ENCODE results near the gene TPD52L1.

TPD52L1 gene

DNA sequence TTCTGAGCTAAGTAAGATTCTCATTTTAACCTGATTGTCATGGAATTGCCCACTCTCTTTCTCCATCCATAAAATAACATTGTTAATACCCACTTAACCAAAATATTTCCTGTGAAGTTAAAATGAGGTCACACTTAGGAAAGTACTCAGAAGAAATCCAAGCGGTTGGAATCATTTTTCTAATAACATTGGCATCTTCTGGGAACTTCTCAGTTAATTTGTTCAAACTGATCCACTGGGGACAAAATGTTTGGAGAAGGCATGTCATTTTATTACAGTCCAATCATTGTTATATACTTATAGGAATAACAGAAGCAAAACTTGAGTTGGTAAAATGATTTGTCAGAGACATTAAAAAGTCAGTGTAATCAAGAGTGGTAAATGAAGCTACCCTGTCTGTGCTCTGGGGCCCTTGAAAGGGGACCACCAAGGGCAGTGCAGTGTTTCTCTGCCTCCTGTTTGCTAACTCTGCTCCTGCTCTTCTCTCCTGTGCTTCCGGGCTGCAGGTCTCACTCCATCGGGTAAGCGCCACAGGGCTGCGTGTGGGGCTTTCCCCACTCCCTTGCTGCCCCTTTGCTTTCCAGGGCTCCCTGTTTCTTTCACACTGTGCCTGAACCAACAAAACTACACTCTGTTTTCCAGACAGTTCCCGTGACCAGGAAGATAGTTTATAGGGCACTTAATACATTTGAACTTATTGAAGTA is 98.1 kb downstream of the TPD52L1 start:
- POLR2A ChIA-PET (ENCODE audit: low non-redundant PET): no interaction called here
- H3K27ac ChIP-seq: no peak overlapping the region
- DNase-seq (ENCODE audit: low spot score): no peak
- CTCF ChIA-PET: no interaction called here
- TF ChIP-seq, protein P1, sequence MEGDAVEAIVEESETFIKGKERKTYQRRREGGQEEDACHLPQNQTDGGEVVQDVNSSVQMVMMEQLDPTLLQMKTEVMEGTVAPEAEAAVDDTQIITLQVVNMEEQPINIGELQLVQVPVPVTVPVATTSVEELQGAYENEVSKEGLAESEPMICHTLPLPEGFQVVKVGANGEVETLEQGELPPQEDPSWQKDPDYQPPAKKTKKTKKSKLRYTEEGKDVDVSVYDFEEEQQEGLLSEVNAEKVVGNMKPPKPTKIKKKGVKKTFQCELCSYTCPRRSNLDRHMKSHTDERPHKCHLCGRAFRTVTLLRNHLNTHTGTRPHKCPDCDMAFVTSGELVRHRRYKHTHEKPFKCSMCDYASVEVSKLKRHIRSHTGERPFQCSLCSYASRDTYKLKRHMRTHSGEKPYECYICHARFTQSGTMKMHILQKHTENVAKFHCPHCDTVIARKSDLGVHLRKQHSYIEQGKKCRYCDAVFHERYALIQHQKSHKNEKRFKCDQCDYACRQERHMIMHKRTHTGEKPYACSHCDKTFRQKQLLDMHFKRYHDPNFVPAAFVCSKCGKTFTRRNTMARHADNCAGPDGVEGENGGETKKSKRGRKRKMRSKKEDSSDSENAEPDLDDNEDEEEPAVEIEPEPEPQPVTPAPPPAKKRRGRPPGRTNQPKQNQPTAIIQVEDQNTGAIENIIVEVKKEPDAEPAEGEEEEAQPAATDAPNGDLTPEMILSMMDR (conservative IDR thresholded peaks at IDR 0.05; ENCODE audit: low read depth): no peak

DNA sequence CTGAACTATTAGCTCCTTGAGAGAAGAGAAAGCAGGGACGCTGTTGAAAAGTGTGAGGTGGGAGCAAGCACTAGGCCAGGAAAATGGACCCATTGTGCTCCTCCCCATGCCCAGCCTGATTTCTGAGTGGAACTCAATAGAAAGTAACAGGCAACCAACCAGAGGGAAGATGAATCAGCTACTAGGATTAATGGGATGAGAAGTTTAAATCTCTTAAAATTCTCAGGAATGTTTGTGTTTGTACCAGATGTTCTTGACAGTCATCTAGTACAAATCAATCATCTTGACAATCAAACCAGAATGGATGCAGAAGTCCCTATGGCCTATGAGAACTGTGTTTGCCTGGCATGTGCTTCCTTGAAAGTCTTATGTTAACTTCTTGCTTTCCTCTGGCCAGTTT is 99.3 kb downstream of the TPD52L1 start:
- ChIA-PET POLR2A (ENCODE audit: low non-redundant PET) (no interaction called here), CTCF (no interaction called here)
- H3K27ac ChIP-seq: no peak overlapping the region
- peak; percentile 19 for DNase-seq (ENCODE audit: low spot score)
- TF ChIP-seq, protein P1 (conservative IDR thresholded peaks at IDR 0.05; ENCODE audit: low read depth): no peak

DNA sequence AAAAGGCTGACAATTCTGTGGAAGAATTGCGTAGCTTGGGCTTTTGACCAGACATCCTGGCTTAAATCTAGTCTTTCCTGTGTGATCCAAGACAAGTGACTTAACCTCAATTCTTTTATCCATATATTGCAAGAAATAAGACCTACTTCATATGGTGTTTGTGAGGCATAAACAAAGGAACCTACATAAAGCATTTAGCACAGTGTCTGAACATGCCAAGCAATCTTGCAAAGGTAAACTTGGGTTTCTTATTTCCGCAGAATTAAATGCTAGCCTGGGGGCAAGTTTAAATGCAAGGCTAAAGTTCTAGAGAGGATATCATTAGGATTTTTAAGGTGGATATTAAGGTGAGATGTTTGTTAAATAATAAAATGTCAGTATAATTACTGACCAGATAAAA is 100.3 kb downstream of the TPD52L1 start:
- POLR2A ChIA-PET (ENCODE audit: low non-redundant PET): interaction anchor here (0.5 kb wide), 1 partner anchor 14 kb away, joined by 3 read pairs; no protein-coding TSS in a partner anchor
- DNase-seq (ENCODE audit: low spot score): no peak
- H3K27ac ChIP-seq: no peak overlapping the region
- CTCF ChIA-PET: interaction anchor here (1.1 kb wide), 1 partner anchor 100 kb away, joined by 4 read pairs; the partner anchor contains the start of gene TPD52L1
- TF ChIP-seq, protein P1 (conservative IDR thresholded peaks at IDR 0.05; ENCODE audit: low read depth): no peak

- TF ChIP-seq, protein P1 (conservative IDR thresholded peaks at IDR 0.05; ENCODE audit: low read depth): no peak
- ChIA-PET POLR2A (ENCODE audit: low non-redundant PET) (interaction anchor here (0.5 kb wide), 1 partner anchor 14 kb away, joined by 3 read pairs; no protein-coding TSS in a partner anchor), CTCF (interaction anchor here (1.1 kb wide), 1 partner anchor 100 kb away, joined by 4 read pairs; the partner anchor contains the start of gene TPD52L1)
- no peak for DNase-seq (ENCODE audit: low spot score)
- H3K27ac ChIP-seq: no peak overlapping the region
Observed at GRCh38 chr6:125254321-125254720, 100.7 kb downstream of the TPD52L1 start.

GRCh38 chr6:125255201-125255600 is 101.6 kb downstream of the TPD52L1 start:
- CTCF ChIA-PET: no interaction called here

DNA sequence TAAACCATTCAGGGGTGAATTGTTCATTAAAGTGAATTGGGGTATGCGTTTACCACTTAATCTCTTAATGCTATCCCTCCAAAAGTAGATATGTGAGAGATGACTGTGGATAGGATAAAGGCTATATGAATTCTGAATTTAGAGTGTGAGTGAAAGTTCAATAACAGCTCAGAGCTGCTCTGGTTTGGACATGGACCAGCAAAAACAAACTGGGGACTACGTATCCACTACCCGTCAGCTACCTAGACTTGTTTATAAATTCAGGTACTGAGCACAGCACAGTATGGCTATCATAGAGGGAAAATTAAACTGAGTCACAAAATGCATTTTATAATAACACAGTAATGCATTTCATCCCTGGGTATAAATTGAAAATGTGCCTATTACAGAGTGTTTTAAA is 103.8 kb downstream of the TPD52L1 start:
- no peak overlapping the region for H3K27ac ChIP-seq
- ChIA-PET CTCF (interaction anchor here (0.6 kb wide), 1 partner anchor 158 kb away, joined by 3 read pairs; no protein-coding TSS in a partner anchor), POLR2A (ENCODE audit: low non-redundant PET) (no interaction called here)
- TF ChIP-seq, protein P1 (conservative IDR thresholded peaks at IDR 0.05; ENCODE audit: low read depth): no peak
- DNase-seq (ENCODE audit: low spot score): no peak

More at GRCh38 chr6:125255201-125255600, 101.6 kb downstream of the TPD52L1 start:
- TF ChIP-seq, protein P1 (conservative IDR thresholded peaks at IDR 0.05; ENCODE audit: low read depth): no peak
- POLR2A ChIA-PET (ENCODE audit: low non-redundant PET): no interaction called here
- no peak for DNase-seq (ENCODE audit: low spot score)
- no peak overlapping the region for H3K27ac ChIP-seq

Measured in RWPE1 (cell line).